ENCODE data around the gene CNDP2.
A peak's percentile ranks its signal among the peaks of the same experiment; 100 is the strongest.
"Not testable (repeated sequence)": the region's sequence is repeated elsewhere in the genome, so short reads cannot be mapped to it uniquely, and the experiment has no call there.

The CNDP2 gene

DNA sequence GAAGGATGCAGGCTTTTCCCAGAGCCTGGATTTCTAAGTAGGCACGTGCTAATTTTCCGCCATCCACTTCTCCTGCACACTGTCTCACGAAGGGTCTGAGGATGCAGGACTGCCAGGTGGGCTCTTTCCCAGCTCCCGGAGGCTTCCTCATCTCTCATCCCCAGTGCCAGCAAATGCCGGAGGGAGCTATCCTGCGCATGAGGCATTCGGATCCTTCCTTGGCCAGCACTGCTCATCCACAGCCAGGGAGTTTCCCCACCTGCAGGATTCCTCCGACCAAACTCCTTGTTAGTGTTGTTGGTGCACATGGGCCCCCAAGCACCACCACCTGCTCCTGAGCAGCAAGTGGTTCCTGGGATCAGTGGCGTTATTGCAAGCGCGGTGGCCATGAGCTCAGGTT, 43.1 kb downstream of the CNDP2 start:
- DNase-seq (ENCODE audit: low read depth), result no peak

DNA sequence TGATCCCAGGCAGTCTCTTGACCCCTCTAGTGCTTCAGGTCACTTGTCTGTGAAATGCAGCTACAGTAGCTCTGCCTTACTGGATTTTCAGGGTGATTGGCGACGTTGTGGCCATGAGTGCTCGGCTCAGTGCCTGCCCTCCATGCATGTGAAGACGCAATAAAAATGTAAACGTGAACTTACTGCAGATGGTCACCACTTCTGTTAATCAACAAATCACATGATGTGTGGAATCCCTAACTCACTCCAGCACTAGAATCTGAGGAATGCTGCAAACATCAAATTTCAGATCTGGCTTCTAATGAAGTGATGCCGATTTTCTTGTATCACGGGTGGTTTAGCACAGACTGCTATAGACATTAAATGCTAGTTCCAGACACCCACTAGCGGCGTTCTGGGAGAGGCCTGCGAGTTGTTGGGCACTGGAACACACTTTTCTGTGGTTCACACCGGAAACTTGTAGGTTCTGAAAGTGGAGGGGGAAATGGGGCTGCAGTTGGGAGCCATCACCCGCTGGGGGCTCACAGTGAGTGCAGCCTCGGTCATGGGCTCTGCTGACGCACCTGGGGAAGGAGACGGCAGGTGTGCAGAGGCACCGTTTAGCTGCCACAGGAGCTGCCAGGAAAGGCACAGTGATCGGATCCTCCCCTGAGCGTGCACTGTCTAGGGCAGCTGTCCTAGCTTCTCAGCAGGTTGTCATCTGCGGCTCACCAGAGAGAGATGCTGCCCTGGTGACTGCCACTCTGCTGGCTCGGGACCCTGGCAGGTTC, 44.7 kb downstream of the CNDP2 start:
- DNase-seq (ENCODE audit: low read depth), result no peak

DNA sequence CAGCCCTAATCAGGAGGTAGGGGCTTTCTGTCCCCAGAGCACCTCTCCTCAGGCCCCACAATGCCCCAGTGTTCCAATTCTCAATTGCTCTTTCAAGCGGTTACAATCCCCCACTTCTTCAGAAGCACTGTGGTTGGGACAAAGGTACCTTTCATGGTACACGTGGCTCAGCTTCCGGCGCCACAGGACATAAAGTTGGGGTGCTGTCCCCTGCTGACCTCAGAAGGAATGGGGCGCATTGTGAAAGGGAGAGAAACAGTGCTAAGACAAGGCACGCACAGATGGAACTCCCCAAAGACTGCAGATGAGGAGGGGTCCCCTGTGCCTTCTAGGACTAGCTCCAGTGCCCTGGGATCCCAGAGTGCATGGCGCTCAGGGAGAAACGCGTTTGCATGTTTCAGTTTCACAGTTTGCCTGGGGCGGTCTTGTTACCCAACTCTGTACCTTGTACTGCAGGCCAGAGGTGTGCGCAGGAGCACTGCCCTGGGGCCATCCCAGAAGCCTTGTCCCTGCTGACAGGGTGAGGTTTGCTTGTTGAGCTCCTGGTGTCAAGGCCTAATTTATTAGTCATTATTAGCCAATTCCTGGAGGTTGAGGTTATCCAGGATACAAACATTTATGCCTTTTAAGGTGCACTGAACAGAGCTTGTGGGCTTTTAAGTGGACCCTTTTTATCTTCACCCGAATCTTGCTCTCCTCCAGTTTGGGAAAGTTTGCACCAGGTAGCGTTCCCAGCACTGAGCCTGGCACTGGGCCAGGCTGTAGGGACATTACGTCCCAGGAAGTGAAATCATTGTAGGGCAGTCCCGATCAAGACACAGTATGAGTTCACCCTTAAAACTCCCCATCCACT, 45.8 kb downstream of the CNDP2 start:
- DNase-seq (ENCODE audit: low read depth), result no peak

DNA sequence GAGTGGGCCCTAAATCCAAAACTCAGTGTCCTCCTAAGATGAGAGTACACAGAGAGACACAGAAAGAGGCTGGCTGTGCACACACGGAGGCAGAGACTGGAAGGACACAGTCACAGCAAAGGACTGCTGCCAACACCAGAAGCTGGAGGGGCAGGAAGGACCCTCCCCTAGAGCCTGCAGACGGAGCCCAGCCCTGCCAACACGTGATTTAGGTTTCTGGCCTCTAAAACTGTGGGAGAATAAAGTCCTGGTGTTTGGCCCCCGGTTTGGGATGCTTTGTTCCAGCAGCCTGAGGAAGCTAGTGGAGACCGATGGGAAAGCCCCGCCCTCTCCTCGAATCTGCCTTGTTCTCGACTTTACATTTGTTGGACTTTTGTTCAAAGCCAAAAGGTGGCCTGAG, 48.7 kb downstream of the CNDP2 start:
- no peak for DNase-seq (ENCODE audit: low read depth)

DNA sequence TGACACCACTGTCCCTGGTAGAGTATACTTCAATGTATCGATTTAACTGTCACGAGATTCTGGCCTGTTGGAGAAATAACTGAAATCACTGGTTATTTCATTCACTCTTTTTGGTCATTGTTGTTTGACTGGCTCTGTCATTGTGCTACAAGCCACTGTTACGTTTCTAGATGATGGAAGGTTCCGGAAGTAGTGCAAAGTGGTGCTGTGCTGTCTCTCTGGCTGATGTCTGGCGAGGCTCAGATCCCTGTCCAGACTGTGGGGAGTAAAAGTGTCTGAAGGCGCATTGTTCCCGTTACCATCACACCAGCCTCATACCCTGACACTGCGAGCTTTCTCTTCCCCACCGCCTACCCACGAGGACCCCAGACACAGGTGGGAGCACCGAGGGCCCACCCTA, 49.8 kb downstream of the CNDP2 start:
- no peak for DNase-seq (ENCODE audit: low read depth)

DNA sequence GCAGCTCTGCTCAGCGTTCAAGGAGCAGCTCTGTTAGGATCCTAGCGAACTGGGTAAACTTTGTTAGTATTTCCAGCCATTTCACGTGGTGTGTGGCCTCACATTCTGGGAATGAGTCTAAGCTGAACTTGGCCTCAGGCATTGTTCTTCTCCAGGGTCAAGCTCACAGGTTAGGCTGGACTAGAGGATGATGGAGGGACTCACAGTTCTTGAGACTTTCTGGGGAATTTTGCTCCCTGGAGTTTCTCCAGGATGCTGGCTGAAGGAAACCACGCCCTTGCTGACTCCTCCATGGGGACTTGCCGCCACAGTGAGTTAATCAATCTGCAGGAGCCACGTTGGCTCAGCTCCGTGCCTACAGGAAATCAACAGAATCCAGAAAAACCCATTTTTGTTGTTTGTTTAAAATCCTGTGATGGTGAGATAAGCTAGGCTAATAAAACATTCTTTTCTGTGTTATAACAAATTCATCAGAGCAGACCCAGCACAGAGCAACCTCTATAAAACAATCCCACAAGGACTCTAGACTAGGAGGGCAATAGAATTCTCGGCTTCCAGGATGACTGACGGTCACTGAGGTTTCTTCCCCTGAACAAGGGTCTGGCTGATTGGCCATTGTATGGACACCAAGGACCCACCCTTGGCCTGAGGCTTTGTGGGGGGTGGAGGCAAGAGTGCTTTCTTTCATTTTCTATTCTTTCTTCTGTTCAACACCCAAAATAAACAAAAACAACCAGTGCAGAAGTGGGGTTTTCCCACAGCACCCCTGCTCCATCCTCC, 50.8 kb downstream of the CNDP2 start:
- DNase-seq (ENCODE audit: low read depth), result no peak

DNA sequence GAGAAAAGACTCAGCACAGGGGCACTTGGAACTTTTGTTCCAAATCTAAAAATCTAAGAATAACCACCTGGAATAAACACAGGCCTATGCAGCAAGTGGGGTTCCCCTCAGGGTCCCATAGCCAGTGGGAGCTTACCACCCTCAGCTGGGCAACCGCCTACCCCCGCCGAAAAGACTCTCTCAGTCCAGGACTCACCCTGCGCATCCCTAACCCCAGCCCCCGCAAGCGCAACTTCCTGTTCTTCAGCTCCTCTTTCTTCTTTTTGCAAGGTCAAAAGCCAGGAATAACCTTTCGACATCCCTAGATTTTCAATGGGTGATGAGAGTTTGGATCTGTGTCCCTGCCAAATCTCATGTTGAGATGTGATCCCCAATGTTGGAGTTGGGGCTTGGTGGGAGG, 51.7 kb downstream of the CNDP2 start:
- no peak for DNase-seq (ENCODE audit: low read depth)

DNA sequence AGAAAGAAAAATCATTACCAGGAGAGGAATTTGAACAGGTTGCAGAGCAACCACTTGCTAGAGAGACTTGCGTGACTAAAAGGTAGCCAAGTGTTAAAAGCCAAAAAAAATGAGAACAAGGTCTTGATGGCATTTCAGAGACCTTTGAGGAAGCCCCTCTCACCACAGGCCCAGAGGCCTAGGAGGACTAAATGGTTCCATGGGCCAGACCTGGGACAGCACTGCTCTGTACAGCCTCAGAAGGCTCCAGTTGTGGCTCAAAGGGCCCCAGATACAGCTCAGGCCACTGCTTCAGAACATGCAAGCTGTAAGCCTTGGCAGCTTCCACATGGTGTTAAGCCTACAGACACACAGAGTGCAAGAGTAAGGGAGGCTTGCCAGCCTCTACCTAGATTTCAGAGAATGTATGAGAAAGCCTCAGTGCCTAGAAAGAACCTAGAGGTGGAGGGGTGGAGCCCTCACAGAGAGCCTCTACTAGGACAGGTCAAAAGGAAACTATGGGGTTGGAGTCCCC, 53.5 kb downstream of the CNDP2 start:
- DNase-seq (ENCODE audit: low read depth), result no peak

DNA sequence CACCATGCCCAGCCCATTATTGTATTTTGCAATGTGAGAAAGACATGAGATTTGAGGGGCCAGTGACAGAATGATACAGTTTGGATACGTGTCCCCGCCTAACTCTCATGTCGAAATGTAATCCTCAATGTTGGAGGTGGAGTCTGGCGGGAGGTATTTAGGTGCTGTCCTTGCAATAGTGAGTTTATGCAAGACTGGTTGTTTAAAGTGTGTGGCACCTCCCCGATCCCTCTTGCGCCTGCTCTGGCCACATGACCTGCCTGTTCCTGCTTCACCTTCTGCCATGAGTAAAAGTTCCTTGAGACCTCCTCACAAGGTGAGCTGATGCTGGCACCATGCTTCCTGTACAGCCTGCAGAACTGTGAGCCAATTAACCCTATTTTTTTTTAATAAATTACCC, 54.7 kb downstream of the CNDP2 start:
- DNase-seq (ENCODE audit: low read depth), result no peak

DNA sequence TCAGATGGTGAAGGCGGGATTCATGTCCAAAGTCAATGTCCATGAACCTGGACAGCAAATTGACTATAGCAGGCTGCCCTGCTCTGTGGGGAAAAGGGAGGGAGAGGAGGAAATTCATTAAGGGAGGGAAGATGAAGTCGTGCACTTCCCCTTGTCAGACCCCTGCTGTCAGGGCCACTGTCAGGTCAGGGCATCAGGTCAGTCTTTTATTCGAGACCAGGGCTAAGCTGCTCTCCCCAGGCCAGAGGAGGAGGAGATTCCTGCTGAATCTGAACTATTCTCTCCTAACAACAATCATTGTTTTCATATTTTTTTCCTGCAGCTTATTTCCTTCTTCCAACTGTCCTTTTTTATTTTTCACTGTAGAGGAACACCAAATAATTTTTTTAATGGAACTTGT, 55.3 kb downstream of the CNDP2 start:
- no peak for DNase-seq (ENCODE audit: low read depth)

DNA sequence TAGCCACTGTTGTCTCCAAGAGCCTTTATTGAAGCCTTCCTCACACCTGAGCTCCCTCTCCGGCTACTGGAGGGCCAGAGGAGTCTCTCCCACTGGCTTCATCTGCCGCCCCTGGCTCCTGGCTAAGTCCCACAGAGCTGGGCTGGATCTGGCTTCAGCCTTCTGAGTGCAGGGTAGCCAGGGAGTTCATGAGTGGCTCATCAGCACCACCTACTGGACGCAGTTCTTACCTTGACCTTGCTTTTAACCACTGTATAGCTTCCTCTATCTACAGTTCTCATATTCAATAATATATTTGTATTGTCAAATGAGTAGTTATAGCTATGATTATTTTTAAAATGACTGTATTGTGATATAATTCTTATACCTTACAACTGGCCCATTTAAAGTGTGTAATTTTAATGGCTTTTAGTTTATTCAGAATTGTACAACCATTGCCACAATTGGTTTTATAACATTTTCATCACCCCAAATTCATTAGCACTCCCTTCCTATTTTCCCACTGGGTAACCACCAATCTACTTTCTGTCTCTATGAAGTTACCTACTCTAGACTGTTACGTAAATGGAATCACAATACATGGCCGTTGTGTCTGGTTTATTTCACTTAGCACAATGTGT, 55.9 kb downstream of the CNDP2 start:
- peak; percentile 31 for DNase-seq (ENCODE audit: low read depth)

DNA sequence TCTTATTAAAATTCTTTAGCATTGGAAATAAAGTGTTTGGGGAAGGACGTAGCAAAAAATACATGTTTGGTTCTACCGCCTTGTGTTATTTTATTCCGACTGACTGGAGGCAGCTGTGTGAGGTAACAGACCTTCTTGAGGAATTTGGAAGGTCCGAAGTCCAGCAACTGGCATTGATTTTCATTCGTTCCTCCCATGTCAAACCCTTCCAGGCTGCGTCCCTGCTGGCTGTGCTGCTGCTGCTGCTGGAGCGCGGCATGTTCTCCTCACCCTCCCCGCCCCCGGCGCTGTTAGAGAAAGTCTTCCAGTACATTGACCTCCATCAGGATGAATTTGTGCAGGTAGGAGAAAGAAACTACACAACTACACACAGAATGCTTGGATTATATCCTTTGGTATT, 60.0 kb downstream of the CNDP2 start:
- DNase-seq (ENCODE audit: low read depth), result no peak

DNA sequence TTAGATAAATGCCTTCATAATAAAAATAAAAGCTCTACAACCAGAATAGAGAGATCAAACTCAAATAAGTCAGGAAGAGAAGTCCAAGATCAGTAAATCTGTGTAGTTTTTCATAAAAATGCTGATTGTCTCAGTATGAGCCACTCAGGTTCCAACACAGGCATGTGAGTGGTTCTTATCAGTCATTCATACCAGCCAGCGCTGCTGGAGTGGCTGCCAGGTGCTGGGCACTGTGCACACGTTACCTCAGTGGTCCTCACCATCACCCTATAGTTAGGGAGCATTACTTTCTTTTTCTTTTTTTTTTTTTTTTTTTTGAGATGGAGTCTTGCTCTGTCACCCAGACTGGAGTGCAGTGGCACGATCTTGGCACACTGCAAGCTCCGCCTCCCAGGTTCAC, 61.9 kb downstream of the CNDP2 start:
- DNase-seq (ENCODE audit: low read depth), result no peak

DNA sequence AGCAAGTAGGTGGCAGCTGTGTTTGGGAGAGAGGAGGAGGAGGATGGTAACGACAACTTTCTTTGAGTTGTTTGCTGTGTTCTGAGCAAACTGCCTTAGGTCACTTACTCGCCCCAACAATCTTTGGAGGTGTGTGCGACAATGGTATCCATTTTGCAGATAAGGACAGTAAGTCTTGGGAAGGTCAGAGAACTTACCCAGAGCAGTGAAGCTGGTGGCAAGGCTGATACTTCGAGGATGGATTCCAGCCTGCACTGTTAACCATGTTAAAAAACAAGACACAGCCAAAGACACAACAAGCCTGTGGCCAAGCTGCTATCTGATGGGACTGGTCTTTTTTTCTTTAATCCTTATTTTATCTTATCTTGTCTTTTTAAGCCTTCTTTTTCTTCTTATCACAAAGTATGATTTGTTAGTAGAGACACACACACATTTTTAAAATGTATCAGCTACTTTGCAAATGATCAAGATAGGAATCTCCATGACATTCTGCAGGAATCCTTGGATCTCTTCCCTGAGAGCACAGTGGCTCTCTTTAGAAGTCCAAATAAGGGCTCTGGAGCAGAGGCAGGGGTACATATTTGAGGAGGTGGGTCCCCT, 66.1 kb downstream of the CNDP2 start:
- no peak for DNase-seq (ENCODE audit: low read depth)

DNA sequence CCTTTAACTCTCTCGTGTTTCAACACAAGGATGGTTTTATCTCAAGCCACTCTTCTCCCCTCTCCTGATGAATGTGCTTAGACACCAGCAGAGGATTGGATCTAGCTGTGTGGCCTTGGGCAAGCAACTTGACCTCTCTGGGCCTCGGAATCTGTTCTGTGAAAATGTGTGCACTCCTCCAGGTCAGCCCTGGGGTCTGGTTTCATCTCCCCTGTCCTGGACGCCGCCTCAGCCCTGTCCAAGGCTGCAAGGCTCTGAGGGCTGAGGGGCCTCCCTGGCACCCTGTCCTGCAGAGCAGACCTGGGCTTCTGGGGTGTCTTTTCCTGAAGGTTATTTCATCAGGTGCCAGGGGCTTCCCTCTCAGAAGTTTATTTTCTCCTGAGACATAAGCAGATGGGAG, 66.6 kb downstream of the CNDP2 start:
- DNase-seq (ENCODE audit: low read depth), result no peak

DNA sequence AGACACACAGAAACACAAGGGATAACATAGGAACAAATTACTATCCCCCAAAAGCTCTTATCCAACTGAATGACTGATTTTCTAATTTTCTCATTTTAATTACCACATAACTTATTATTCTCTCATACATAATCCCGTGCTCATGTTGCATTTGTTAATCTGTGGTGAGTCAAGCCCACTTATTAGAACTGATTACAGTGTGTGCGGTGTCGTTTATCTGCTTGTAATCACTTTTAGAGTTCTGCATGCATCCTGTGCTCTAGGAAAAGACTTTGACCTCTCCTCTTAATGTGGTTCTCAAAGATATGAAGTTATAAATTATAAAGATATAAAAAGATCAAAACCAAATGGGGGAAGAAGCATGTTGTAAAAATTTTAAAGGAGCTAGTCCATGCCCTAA, 67.8 kb downstream of the CNDP2 start:
- DNase-seq (ENCODE audit: low read depth), result no peak

DNA sequence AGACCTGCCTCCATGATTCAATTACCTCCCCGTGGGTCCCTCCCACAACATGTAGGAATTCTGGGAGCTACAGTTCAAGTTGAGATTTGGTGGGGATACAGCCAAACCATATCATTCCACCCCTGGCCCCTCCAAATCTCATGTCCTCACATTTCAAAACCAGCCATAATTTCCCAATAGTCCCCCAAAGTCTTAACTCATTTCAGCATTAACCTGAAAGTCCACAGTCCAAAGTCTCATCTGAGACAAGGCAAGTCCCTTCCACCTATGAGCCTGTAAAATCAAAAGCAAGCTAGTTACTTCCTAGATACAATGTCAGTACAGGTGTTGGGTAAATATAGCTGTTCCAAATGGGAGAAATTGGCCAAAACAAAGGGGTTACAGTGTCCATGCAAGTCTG, 69.0 kb downstream of the CNDP2 start:
- not testable (repeated sequence) for DNase-seq (ENCODE audit: low read depth)

DNA sequence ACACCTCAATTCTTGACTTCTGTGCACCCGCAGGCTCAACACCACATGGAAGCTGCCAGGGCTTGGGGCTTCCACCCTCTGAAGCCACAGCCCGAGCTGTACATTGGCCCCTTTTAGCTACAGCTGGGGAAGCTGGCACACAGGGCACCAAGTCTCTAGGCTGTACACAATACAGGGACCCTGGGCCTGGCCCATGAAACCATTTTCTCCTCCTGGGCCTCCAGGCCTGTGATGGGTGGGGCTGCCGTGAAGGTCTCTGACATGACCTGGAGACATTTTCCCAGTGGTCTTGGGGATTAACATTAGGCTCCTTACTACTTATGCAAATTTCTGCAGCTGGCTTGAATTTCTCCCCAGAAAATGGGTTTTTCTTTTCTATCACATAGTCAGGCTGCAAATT, 69.8 kb downstream of the CNDP2 start:
- DNase-seq (ENCODE audit: low read depth), result not testable (repeated sequence)

DNA sequence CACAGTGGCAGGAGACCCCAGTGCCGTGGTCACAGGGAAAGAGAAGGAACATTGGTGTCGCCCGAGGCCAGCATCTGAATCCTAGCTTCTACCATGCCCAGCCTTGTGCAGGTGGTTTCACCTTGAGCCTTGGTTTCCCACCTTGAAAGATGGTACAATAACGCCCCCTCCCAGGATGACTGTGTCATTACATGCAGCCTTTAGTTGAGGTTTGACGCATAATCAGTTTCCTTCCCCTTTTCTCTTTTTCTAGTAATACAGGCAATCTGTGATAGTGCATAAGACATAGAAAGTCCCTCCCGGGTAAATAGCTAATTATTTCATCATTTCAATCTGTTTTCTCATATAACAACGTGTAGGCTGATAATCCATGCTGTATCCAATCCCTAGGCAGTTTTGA, 71.7 kb downstream of the CNDP2 start:
- no peak for DNase-seq (ENCODE audit: low read depth)

DNA sequence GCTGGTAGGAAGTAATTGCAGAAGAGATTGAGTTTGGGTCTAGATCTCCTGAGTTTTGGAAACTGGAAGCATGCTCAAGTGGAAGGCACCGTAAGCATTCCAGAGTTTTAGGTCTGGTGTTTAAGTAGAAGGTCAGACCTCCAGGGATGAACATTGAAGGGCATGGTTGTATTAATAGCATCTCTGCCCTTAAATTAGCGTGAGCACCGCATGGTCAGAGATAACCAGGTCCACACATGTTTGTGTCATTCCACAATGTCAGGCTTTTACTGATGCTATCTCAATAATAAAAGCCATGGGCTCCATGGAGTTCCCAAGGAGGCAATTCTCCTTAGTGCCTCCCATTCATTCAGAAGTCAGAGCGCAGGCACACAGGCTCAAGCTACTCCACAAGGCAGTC, 73.2 kb downstream of the CNDP2 start:
- no peak for DNase-seq (ENCODE audit: low read depth)

DNA sequence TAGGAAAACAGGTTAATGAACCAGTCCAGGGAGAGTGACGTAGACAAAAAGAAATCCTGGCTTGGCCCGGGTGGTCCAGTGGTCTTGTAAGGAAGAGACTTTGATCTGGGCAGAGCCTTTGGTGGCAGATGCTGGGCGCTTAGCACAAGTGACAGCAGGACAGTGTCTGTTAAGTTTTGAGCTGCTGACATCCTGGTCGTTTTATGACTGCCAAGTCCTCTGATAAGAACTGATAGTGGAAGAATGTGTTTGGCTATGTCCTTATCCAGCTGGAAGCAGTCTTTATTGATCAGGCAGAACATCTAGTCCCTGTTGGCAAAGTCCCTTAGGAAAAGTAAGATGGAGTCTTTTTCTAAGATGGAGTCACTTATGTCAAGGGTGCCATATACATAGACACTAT, 74.1 kb downstream of the CNDP2 start:
- no peak for DNase-seq (ENCODE audit: low read depth)
